Upper lobe of left lung (tissue), 6 donors: ENCODE data around the gene ZNF334. TPM values are rescaled to one million over a fixed set of nuclear protein-coding genes. Genes with fewer than 3 reads are reported as not detected.

Source experiments
- ATAC-seq, 2 donors: fragments of 200-7000 bp; cut with Tn5 transposase; one replicate each; pipeline ENCODE4 v1.9.1; 2022; ENCODE audit warnings: mild to moderate bottlenecking in 2 of 2, moderate library complexity in 2 of 2; ENCODE audit not compliant: low FRiP score in 2 of 2
- DNase-seq, 2 donors: peaks; one replicate each; pipeline ENCODE4 v3.0.0-alpha.2; 2019 to 2020
- H3K27ac ChIP-seq, 4 donors: fragments of 200-600 bp; sonication (generic); one replicate each; pipeline ENCODE4 v1.5.1; 2016 to 2019
- H3K27me3 ChIP-seq, 4 donors: fragments of 200-600 bp; sonication (generic); one replicate each; pipeline ENCODE4 v1.5.1; 2017 to 2019
- H3K36me3 ChIP-seq, 4 donors: fragments of 200-600 bp; sonication (generic); one replicate each; pipeline ENCODE4 v1.5.1; 2016 to 2019
- H3K4me1 ChIP-seq, 4 donors: fragments of 200-600 bp; sonication (generic); one replicate each; pipeline ENCODE4 v1.5.1; 2018 to 2019
- H3K4me3 ChIP-seq, 4 donors: fragments of 200-600 bp; sonication (generic); one replicate each; pipeline ENCODE4 v1.5.1; 2017 to 2019; ENCODE audit warnings: mild to moderate bottlenecking in 2 of 4, moderate library complexity in 1 of 4
- H3K9me3 ChIP-seq, 4 donors: fragments of 200-600 bp; sonication (generic); one replicate each; pipeline ENCODE4 v1.5.1; 2018 to 2019
- EP300 ChIP-seq, 4 donors: sonication (generic); formaldehyde crosslinking; IDR thresholded peaks; one replicate each; pipeline ENCODE4 v1.5.1; 2017; ENCODE audit warnings: antibody characterized with exemption in 4 of 4, control low read depth in 2 of 4
- POLR2A ChIP-seq, 4 donors: fragments of 450-650 bp; IDR thresholded peaks; one replicate each; pipeline ENCODE4 v1.5.1; 2016 to 2017; ENCODE audit warnings: antibody characterized with exemption in 4 of 4, mild to moderate bottlenecking in 2 of 4
- POLR2AphosphoS5 ChIP-seq, 2 donors: sonication (generic); formaldehyde crosslinking; IDR thresholded peaks; one replicate each; pipeline ENCODE4 v1.5.1; 2017; ENCODE audit warnings: antibody characterized with exemption in 2 of 2
- WGBS, 2 donors: methylation state at CpG; one replicate each; pipeline ENCODE4 v1.1.5; 2017 to 2018; 5-methylcytosine and 5-hydroxymethylcytosine counted together
- total RNA-seq, 6 donors: library from RNA; depleted of rRNA in 4 of 6; stranded (reverse); fragments of >200 nt in 4 of 6; gene quantifications; one replicate each; pipeline versions ENCODE4 v1.1.0 to v1.2.1, GENCODE V29; 2016 to 2021
- TF ChIP-seq, protein P1 (sequence below), 6 experiments: fragments of 450-650 bp in 4 of 6; fragments of 200-600 bp in 2 of 6; sonication (generic) in 2 of 6; IDR thresholded peaks; one replicate each; pipeline ENCODE4 v1.5.1; 2016 to 2019; ENCODE audit warnings: antibody characterized with exemption in 6 of 6
- donor health status: DM: no; HTN: no; CAD: no; lungs with moderate emphysema.
- donor health status: DM: no; HTN: yes; CAD: no; lungs with severe emphysema.

Gene ZNF334
- total RNA-seq, 6 donors from 2014 or later = 1.9 to 27.2 (median 5.2) TPM

DNA sequence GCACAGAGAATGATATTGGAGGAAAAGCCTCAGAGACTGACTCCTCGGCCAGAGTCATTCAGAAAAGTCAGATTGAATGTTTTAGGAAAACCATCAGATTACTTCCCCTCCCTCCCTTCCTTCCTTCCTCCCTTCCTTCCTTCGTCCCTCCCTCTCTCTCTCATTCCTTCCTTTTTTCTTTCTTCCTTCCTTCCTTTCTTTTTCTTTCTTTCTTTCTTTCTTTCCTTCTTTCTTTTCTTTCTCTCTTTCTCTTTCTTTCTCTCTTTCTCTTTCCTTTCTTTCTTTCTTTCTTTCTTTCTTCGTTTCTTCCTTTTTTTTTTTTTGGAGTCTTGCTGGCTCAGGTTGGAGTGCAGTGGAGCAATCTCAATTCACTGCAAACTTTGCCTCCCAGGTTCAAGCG is 29.7 kb upstream of the ZNF334 start:
- Histone ChIP-seq H3K36me3 (no peaks in the 10 kb centered on the region), H3K4me1 (peaks cover 0 to 12% (median 5%) of the 10 kb centered on the region in 4 donors), H3K27me3 (no peaks in the 10 kb centered on the region), H3K9me3 (no peaks in the 10 kb centered on the region), H3K4me3 (no peak overlapping the region), H3K27ac (no peak overlapping the region)
- DNase-seq = no peak
- no peak for ATAC-seq
- 66 to 71% methylated on average over 4 of the region's 4 CpGs for WGBS, 2 donors
- TF ChIP-seq POLR2A (IDR thresholded peaks at IDR 0.05) (no peak), POLR2AphosphoS5 (IDR thresholded peaks at IDR 0.05) (no peak), EP300 (IDR thresholded peaks at IDR 0.05) (no peak)
- TF ChIP-seq, protein P1, sequence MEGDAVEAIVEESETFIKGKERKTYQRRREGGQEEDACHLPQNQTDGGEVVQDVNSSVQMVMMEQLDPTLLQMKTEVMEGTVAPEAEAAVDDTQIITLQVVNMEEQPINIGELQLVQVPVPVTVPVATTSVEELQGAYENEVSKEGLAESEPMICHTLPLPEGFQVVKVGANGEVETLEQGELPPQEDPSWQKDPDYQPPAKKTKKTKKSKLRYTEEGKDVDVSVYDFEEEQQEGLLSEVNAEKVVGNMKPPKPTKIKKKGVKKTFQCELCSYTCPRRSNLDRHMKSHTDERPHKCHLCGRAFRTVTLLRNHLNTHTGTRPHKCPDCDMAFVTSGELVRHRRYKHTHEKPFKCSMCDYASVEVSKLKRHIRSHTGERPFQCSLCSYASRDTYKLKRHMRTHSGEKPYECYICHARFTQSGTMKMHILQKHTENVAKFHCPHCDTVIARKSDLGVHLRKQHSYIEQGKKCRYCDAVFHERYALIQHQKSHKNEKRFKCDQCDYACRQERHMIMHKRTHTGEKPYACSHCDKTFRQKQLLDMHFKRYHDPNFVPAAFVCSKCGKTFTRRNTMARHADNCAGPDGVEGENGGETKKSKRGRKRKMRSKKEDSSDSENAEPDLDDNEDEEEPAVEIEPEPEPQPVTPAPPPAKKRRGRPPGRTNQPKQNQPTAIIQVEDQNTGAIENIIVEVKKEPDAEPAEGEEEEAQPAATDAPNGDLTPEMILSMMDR (IDR thresholded peaks at IDR 0.05) = no peak

DNA sequence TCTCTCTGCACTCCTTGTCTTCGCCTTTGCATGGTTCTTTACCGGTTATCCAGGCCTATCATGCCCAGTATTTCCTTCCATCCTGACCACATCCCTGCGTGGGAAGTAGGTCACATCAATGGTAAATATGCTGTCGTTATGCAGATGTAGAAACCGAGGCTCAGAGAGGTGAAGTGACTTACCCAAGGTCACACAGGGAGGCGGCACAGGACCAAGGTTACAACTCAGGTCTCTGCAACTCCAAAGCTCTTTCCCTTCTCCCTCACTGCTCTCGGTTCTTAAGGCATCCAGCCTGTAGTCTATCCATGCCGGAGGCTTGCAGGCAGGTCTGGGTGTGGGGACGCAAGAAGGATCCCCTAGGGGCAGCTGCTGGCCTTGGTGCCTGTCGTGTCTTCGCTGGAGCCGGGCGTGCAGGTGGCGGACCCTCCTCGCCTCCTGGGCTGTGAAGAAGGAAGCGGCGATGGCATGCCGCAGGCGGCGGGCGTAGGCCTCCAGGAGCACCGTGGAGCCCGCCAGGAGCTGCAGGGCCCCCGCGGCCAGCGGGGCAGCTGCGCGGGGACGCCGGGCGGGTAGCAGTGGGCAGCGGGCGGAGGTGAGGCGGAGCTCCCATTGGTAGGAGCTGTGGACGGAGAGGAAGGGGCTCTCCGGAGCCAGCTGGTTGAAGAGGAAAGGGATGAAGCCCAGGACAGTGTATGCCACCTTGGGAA is 28.0 kb upstream of the ZNF334 start:
- DNase-seq (peak in 1 of 2 donors; percentile 76), ATAC-seq (no peak)
- H3K27ac ChIP-seq = no peak overlapping the region
- H3K27me3 ChIP-seq = no peaks in the 10 kb centered on the region
- TF ChIP-seq, protein P1 (IDR thresholded peaks at IDR 0.05) = no peak
- TF ChIP-seq POLR2A (IDR thresholded peaks at IDR 0.05) = no peak
- no peak for TF ChIP-seq POLR2AphosphoS5 (IDR thresholded peaks at IDR 0.05)
- no peak for TF ChIP-seq EP300 (IDR thresholded peaks at IDR 0.05)
- no peaks in the 10 kb centered on the region for H3K9me3 ChIP-seq
- H3K36me3 ChIP-seq = no peaks in the 10 kb centered on the region
- H3K4me1 ChIP-seq = peaks cover 0 to 12% (median 5%) of the 10 kb centered on the region in 4 donors
- H3K4me3 ChIP-seq = no peak overlapping the region
- 66 to 81% methylated on average over 23 to 36 of the region's 36 CpGs for WGBS, 2 donors

DNA sequence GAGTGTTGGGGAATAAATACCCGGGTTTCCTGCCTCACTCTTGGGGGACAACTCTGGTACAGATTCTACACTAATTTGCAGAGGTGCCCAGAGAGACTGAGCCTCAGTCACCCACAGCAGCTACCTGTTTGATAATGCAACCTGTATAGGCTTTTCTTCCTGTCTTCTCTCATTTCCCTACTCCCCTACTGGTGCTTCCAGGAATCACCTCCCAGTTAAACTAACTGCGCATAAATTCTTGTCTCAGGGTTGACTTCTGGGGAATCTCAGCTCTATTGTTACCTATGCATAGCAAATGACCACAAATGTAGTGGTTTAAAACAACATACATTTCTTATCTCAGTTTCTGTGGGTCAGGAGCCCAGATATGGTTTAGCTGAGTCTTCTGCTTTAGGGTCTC is 25.8 kb upstream of the ZNF334 start:
- H3K9me3 ChIP-seq = no peaks in the 10 kb centered on the region
- ATAC-seq (no peak), DNase-seq (no peak)
- H3K4me3 ChIP-seq = no peak overlapping the region
- H3K27ac ChIP-seq = no peak overlapping the region
- WGBS, 2 donors = 84 to 87% methylated on average over 2 of the region's 2 CpGs
- no peaks in the 10 kb centered on the region for H3K36me3 ChIP-seq
- TF ChIP-seq EP300 (IDR thresholded peaks at IDR 0.05) (no peak), POLR2AphosphoS5 (IDR thresholded peaks at IDR 0.05) (no peak), POLR2A (IDR thresholded peaks at IDR 0.05) (no peak)
- TF ChIP-seq, protein P1 (IDR thresholded peaks at IDR 0.05) = no peak
- no peaks in the 10 kb centered on the region for H3K27me3 ChIP-seq
- H3K4me1 ChIP-seq = no peaks in the 10 kb centered on the region

DNA sequence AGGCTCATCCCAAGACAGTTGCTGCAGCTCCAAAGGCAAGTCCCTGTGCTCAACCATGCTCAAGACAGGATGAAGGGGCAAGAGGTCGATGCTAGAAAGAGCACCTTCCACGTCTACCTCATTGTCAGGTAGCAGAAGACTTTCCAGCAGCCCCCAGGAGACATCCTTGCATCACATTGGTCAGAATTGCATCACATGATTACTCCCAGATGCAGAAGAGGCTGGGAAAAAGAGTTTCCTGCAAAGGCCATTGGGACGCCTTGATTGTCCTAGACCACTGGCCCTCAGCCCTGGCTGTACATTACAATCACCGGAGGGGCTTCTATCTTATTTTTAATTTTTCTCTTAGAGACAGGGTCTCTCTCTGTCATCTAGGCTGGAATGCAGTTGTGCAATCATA is 17.3 kb upstream of the ZNF334 start:
- 71 to 79% methylated on average over 4 of the region's 4 CpGs for WGBS, 2 donors
- H3K27me3 ChIP-seq = no peaks in the 10 kb centered on the region
- TF ChIP-seq POLR2A (IDR thresholded peaks at IDR 0.05) (no peak), POLR2AphosphoS5 (IDR thresholded peaks at IDR 0.05) (no peak), EP300 (IDR thresholded peaks at IDR 0.05) (no peak)
- TF ChIP-seq, protein P1 (IDR thresholded peaks at IDR 0.05) = no peak
- no peak overlapping the region for H3K4me3 ChIP-seq
- H3K36me3 ChIP-seq = no peaks in the 10 kb centered on the region
- H3K9me3 ChIP-seq = no peaks in the 10 kb centered on the region
- ATAC-seq = no peak
- no peak for DNase-seq
- H3K4me1 ChIP-seq = no peaks in the 10 kb centered on the region
- no peak overlapping the region for H3K27ac ChIP-seq
